H1 (cell line): ENCODE results near the gene HES2. TPM values are rescaled to one million over a fixed set of nuclear protein-coding genes. Genes with fewer than 3 reads are reported as not detected.

ENCODE experiments used
- KDM4A ChIP-seq: IDR thresholded peaks from one replicate; pipeline ENCODE4 v1.7.1; 2012; ENCODE audit warnings: low read depth, mild to moderate bottlenecking, moderate library complexity, low read length, inconsistent platforms; ENCODE audit not compliant: severe bottlenecking
- POU5F1 ChIP-seq: IDR thresholded peaks from 2 replicates; pipeline ENCODE4 v1.6.1; 2011; ENCODE audit warnings: low read depth, mild to moderate bottlenecking, low read length, moderate library complexity
- polyA plus RNA-seq, 7 experiments: library from polyadenylated mRNA; depleted of rRNA in 3 of 7; stranded (reverse) in 5 of 7; unstranded in 2 of 7; fragments of >200 nt in 5 of 7; fragments of 200-250 nt in 2 of 7; gene quantifications; 1 replicate in 5 of 7; 2 replicates in 1 of 7; 4 replicates in 1 of 7; pipeline versions ENCODE4 v1.2.1 to v1.2.3, GENCODE V29; 2011 to 2013; ENCODE audit warnings: missing spikeins in 2 of 7, mixed read lengths in 2 of 7
- total RNA-seq: library from RNA; stranded (reverse); fragmentation: NEBNext Ultra II Directional; extraction: Animal tissue kit (Norgen Biotek cat#: 25700); gene quantifications from 2 replicates; pipeline ENCODE4 v1.2.1, GENCODE V29; 2021

Gene HES2
- total and polyA plus RNA-seq, 2 of the 8 experiments (the other 6 are each of a cell fraction or from before 2014, with no cell fraction given), result 0.15 to 0.53 TPM

GRCh38 chr1:6380037-6380436 lies 39.7 kb downstream of the HES2 start (continued):
- no peak for TF ChIP-seq KDM4A
- TF ChIP-seq POU5F1, result no peak
